CD4-positive, alpha-beta T cell treated with Interleukin-1 beta for 1 hour (primary cell): ENCODE results near the gene PLPP7.
"Not testable (repeated sequence)": the region's sequence is repeated elsewhere in the genome, so short reads cannot be mapped to it uniquely, and the experiment has no call there.

Experiments
- DNase-seq, 2 donors: peaks; one replicate each; pipeline ENCODE4 v3.0.0-alpha.2; 2020 to 2022

The PLPP7 gene

DNA sequence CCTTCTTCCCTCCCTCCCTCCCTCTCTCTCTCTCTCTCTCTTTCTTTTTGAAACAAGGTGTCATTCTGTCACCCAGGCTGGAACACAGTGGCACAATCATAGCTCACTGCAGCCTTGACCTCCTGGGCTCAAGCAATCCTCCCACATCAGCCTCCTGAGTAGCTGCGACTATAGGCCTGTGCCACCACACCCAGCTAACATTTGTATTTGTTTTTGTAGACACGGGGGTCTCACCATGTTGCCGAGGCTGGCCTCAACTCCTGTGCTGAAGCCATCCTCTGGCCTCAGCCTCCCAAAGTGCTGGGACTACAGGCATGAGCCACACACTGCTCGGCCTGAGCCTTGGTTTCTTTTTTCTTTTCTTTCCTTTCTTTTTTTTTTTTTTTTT, 45.8 kb downstream of the PLPP7 start:
- no peak for DNase-seq

GRCh38 chr9:131337131-131337848, 47.8 kb downstream of the PLPP7 start:
- no peak for DNase-seq

DNA sequence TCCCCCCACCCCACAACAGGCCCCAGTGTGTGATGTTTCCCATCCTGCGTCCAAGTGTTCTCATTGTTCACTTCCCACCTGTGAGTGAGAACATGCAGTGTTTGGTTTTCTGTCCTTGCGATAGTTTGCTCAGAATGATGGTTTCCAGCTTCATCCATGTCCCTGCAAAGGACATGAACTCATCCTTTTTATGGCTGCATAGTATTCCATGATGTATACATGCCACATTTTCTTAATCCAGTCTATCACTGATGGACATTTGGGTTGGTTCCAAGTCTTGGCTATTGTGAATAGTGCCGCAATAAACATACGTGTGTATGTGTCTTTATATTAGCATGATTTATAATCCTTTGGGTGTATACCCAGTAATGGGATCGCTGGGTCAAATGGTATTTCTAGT, 49.7 kb downstream of the PLPP7 start:
- DNase-seq = not testable (repeated sequence)

GRCh38 chr9:131344931-131345535, 55.5 kb downstream of the PLPP7 start:
- not testable (repeated sequence) for DNase-seq

DNA sequence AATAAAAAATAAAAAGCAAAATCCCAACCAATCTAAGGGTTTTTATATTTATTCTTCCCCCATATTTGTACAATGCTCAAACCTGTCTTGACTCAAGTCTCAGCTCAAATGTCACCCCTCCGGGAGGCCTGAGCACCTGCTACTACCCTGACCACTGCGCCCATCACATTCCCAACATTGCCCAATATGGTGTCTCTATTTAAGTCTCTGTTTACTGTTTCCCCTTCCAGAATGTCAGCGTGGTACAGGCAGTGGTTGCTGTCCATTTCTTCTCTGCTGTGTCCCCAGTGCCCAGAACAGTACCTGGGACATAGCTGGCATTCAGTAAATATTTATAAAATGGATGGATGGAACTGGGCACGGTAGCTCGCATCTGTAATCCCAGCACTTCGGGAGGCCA, 57.0 kb downstream of the PLPP7 start:
- no peak for DNase-seq

- no peak for DNase-seq
These were observed 58.0 kb downstream of the PLPP7 start for GRCh38 chr9:131347376-131348020.

- no peak for DNase-seq
These were observed 59.4 kb downstream of the PLPP7 start for GRCh38 chr9:131348631-131349521.

- DNase-seq = no peak
These were observed 60.0 kb downstream of the PLPP7 start for GRCh38 chr9:131349522-131349880.

GRCh38 chr9:131349881-131350563, 60.5 kb downstream of the PLPP7 start:
- DNase-seq = peak; percentile 82 to 86

GRCh38 chr9:131356479-131356878, 67.0 kb downstream of the PLPP7 start:
- peak in 1 of 2 donors; percentile 33 for DNase-seq

DNA sequence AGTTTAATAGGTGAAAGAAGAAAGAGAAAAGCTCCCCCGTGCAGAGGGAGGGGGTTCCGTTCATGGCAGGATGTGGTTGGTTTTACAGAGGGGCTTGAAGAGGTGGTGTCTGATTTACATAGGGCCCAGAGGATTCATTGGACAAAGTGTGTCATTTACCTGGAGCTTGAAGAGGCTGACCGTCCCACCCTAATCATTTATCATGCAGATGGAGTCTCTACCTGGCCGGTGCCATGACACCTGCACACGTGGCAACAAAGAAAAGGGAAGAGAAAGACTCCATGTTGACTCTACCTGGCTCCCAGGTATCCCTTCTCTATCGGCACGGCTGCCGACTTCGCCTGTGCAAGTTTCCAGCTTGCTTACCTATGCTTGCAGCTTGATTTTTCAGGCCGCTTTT, 69.0 kb downstream of the PLPP7 start:
- no peak for DNase-seq
